ENCODE results near the gene CEP290.

Gene CEP290

GRCh38 chr12:88166179-88166578 lies 24.3 kb upstream of the CEP290 start:
- Histone ChIP-seq H3K27me3 (ENCODE audit: control insufficient read depth in 3 of 3, insufficient read depth in 3 of 3, low read depth in 1 of 3, low read length in 3 of 3) (no peaks in the 10 kb centered on the region), H3K18ac (ENCODE audit: low read length) (no peak overlapping the region), H2BK12ac (ENCODE audit: low read length) (no peak overlapping the region), H3K4me3 (ENCODE audit: low read length in 2 of 2) (no peak overlapping the region), H3K23ac (ENCODE audit: low read depth, low read length, poor library complexity) (no peak overlapping the region), H3K79me1 (ENCODE audit: low read depth, low read length) (no peaks in the 10 kb centered on the region), H3K4ac (ENCODE audit: low read length) (no peak overlapping the region), H3K14ac (ENCODE audit: low read length) (no peak overlapping the region), H3K36me3 (replicated peaks in 1 of 2; ENCODE audit: control insufficient read depth in 2 of 2, insufficient read depth in 2 of 2, low read length in 2 of 2) (peaks cover 1 to 59% of the 10 kb centered on the region in 2 donors), H2AK5ac (ENCODE audit: low read depth, low read length) (no peak overlapping the region), H4K8ac (ENCODE audit: low read depth, low read length) (no peak overlapping the region), H3K4me1 (ENCODE audit: control insufficient read depth in 2 of 2, insufficient read depth in 1 of 2, low read depth in 1 of 2, low read length in 2 of 2) (no peaks in the 10 kb centered on the region), H2BK15ac (ENCODE audit: low read length) (no peak overlapping the region), H3K4me2 (ENCODE audit: insufficient read depth, low read length, poor library complexity, severe bottlenecking) (no peak overlapping the region), H2BK120ac (ENCODE audit: low read depth, low read length) (no peak overlapping the region), H3K9me3 (replicated peaks in 1 of 2; ENCODE audit: control insufficient read depth in 2 of 2, insufficient read depth in 1 of 2, low read depth in 1 of 2, low read length in 2 of 2) (no peaks in the 10 kb centered on the region), H3K9ac (ENCODE audit: low read depth, low read length, poor library complexity) (no peak overlapping the region), H3K27ac (replicated peaks; ENCODE audit: low read length) (no peak overlapping the region), H4K91ac (ENCODE audit: low read depth, low read length, poor library complexity) (no peak overlapping the region), H2AFZ (ENCODE audit: low read length) (no peak overlapping the region), H2BK5ac (ENCODE audit: low read length) (no peak overlapping the region)
- no CpG with 5 or more reads among the region's 1 CpG for WGBS, 2 donors (ENCODE audit: extremely low coverage in 2 of 2, insufficient read length in 2 of 2, insufficient replicate concordance in 1 of 2)
- no peak for DNase-seq (ENCODE audit: low spot score)

DNA sequence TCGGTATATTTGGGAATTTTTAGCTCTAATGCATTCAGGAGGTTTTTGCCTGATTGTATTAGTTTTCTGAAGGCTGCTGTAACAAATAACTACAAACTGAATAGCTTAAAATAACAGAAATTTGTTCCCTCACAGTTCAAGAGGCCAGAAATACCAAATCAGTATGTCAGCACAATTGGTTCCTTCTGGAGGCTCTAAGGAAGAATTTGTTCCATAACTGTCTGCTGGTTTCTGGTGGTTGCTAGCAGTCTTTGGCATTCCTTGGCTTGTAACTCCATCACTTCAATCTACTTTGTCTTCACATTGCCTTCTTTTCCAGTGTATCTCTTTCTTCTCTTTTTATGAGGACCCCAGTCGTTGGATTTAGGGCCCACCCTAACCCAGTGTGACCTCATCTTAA lies 21.5 kb upstream of the CEP290 start:
- Histone ChIP-seq H4K8ac (ENCODE audit: low read depth, low read length) (no peak overlapping the region), H3K27ac (replicated peaks; ENCODE audit: low read length) (no peak overlapping the region), H4K91ac (ENCODE audit: low read depth, low read length, poor library complexity) (no peak overlapping the region), H3K9ac (ENCODE audit: low read depth, low read length, poor library complexity) (no peak overlapping the region), H3K14ac (ENCODE audit: low read length) (no peak overlapping the region), H3K36me3 (replicated peaks in 1 of 2; ENCODE audit: control insufficient read depth in 2 of 2, insufficient read depth in 2 of 2, low read length in 2 of 2) (peaks cover 1 to 57% of the 10 kb centered on the region in 2 donors), H3K4me3 (ENCODE audit: low read length in 2 of 2) (no peak overlapping the region), H3K4me1 (ENCODE audit: control insufficient read depth in 2 of 2, insufficient read depth in 1 of 2, low read depth in 1 of 2, low read length in 2 of 2) (no peaks in the 10 kb centered on the region), H2AK5ac (ENCODE audit: low read depth, low read length) (no peak overlapping the region), H3K4ac (ENCODE audit: low read length) (no peak overlapping the region), H2BK120ac (ENCODE audit: low read depth, low read length) (no peak overlapping the region), H2BK12ac (ENCODE audit: low read length) (no peak overlapping the region), H2BK5ac (ENCODE audit: low read length) (no peak overlapping the region), H3K4me2 (ENCODE audit: insufficient read depth, low read length, poor library complexity, severe bottlenecking) (no peak overlapping the region), H2AFZ (ENCODE audit: low read length) (no peak overlapping the region), H2BK15ac (ENCODE audit: low read length) (no peak overlapping the region), H3K18ac (ENCODE audit: low read length) (no peak overlapping the region), H3K9me3 (replicated peaks in 1 of 2; ENCODE audit: control insufficient read depth in 2 of 2, insufficient read depth in 1 of 2, low read depth in 1 of 2, low read length in 2 of 2) (no peaks in the 10 kb centered on the region), H3K27me3 (ENCODE audit: control insufficient read depth in 3 of 3, insufficient read depth in 3 of 3, low read depth in 1 of 3, low read length in 3 of 3) (no peaks in the 10 kb centered on the region), H3K79me1 (ENCODE audit: low read depth, low read length) (no peaks in the 10 kb centered on the region), H3K23ac (ENCODE audit: low read depth, low read length, poor library complexity) (no peak overlapping the region)
- no CpG with 5 or more reads among the region's 2 CpGs for WGBS, 2 donors (ENCODE audit: extremely low coverage in 2 of 2, insufficient read length in 2 of 2, insufficient replicate concordance in 1 of 2)
- DNase-seq (ENCODE audit: low spot score), result no peak

GRCh38 chr12:88156075-88156654 lies 14.3 kb upstream of the CEP290 start:
- H3K27ac ChIP-seq (replicated peaks; ENCODE audit: low read length), result no peak overlapping the region
- H3K36me3 ChIP-seq (replicated peaks in 1 of 2; ENCODE audit: control insufficient read depth in 2 of 2, insufficient read depth in 2 of 2, low read length in 2 of 2), result peaks cover 0 to 14% of the 10 kb centered on the region in 2 donors
- WGBS, 2 donors (ENCODE audit: extremely low coverage in 2 of 2, insufficient read length in 2 of 2, insufficient replicate concordance in 1 of 2), result no CpG with 5 or more reads among the region's 1 CpG
- no peak overlapping the region for H3K14ac ChIP-seq (ENCODE audit: low read length)
- no peak overlapping the region for H4K8ac ChIP-seq (ENCODE audit: low read depth, low read length)
- H3K23ac ChIP-seq (ENCODE audit: low read depth, low read length, poor library complexity), result no peak overlapping the region
- no peak for DNase-seq (ENCODE audit: low spot score)
- no peaks in the 10 kb centered on the region for H3K27me3 ChIP-seq (ENCODE audit: control insufficient read depth in 3 of 3, insufficient read depth in 3 of 3, low read depth in 1 of 3, low read length in 3 of 3)
- H3K4ac ChIP-seq (ENCODE audit: low read length), result no peak overlapping the region
- H3K79me1 ChIP-seq (ENCODE audit: low read depth, low read length), result no peaks in the 10 kb centered on the region
- no peak overlapping the region for H2BK12ac ChIP-seq (ENCODE audit: low read length)
- no peak overlapping the region for H2AFZ ChIP-seq (ENCODE audit: low read length)
- H2BK5ac ChIP-seq (ENCODE audit: low read length), result no peak overlapping the region
- H3K4me1 ChIP-seq (ENCODE audit: control insufficient read depth in 2 of 2, insufficient read depth in 1 of 2, low read depth in 1 of 2, low read length in 2 of 2), result no peaks in the 10 kb centered on the region
- H3K4me2 ChIP-seq (ENCODE audit: insufficient read depth, low read length, poor library complexity, severe bottlenecking), result no peak overlapping the region
- no peak overlapping the region for H3K9ac ChIP-seq (ENCODE audit: low read depth, low read length, poor library complexity)
- H3K18ac ChIP-seq (ENCODE audit: low read length), result no peak overlapping the region
- H2BK120ac ChIP-seq (ENCODE audit: low read depth, low read length), result no peak overlapping the region
- H2BK15ac ChIP-seq (ENCODE audit: low read length), result no peak overlapping the region
- H4K91ac ChIP-seq (ENCODE audit: low read depth, low read length, poor library complexity), result no peak overlapping the region
- no peaks in the 10 kb centered on the region for H3K9me3 ChIP-seq (replicated peaks in 1 of 2; ENCODE audit: control insufficient read depth in 2 of 2, insufficient read depth in 1 of 2, low read depth in 1 of 2, low read length in 2 of 2)
- H2AK5ac ChIP-seq (ENCODE audit: low read depth, low read length), result no peak overlapping the region
- no peak overlapping the region for H3K4me3 ChIP-seq (ENCODE audit: low read length in 2 of 2)

DNA sequence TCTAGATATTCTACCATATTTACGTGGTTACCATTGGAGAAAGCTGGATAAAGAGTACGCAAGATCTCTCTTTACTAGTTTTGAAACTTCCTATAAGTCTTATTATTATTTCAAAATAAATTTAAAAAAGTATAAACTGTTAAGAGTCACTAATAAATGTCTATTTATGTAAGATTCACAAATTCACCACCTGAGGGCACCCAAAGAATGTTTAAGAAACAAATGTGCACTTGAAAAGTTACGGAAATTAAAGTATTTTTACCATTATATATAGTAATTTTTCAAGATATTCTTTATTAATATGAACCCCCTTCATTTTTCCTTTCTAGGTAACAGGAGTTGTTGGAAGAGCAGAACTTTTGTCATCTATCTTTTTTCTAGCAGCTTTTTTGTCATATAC lies 12.1 kb upstream of the CEP290 start:
- no peak overlapping the region for H3K27ac ChIP-seq (replicated peaks; ENCODE audit: low read length)
- no peak overlapping the region for H4K91ac ChIP-seq (ENCODE audit: low read depth, low read length, poor library complexity)
- no peak overlapping the region for H2AFZ ChIP-seq (ENCODE audit: low read length)
- H3K4me1 ChIP-seq (ENCODE audit: control insufficient read depth in 2 of 2, insufficient read depth in 1 of 2, low read depth in 1 of 2, low read length in 2 of 2), result no peaks in the 10 kb centered on the region
- no peak overlapping the region for H3K23ac ChIP-seq (ENCODE audit: low read depth, low read length, poor library complexity)
- H3K18ac ChIP-seq (ENCODE audit: low read length), result no peak overlapping the region
- no peak overlapping the region for H3K4me2 ChIP-seq (ENCODE audit: insufficient read depth, low read length, poor library complexity, severe bottlenecking)
- no peak overlapping the region for H2BK5ac ChIP-seq (ENCODE audit: low read length)
- no CpG with 5 or more reads among the region's 3 CpGs for WGBS, 2 donors (ENCODE audit: extremely low coverage in 2 of 2, insufficient read length in 2 of 2, insufficient replicate concordance in 1 of 2)
- no peaks in the 10 kb centered on the region for H3K79me1 ChIP-seq (ENCODE audit: low read depth, low read length)
- H3K27me3 ChIP-seq (ENCODE audit: control insufficient read depth in 3 of 3, insufficient read depth in 3 of 3, low read depth in 1 of 3, low read length in 3 of 3), result no peaks in the 10 kb centered on the region
- H2AK5ac ChIP-seq (ENCODE audit: low read depth, low read length), result no peak overlapping the region
- H3K4ac ChIP-seq (ENCODE audit: low read length), result no peak overlapping the region
- no peak overlapping the region for H2BK12ac ChIP-seq (ENCODE audit: low read length)
- no peak overlapping the region for H4K8ac ChIP-seq (ENCODE audit: low read depth, low read length)
- no peak overlapping the region for H3K4me3 ChIP-seq (ENCODE audit: low read length in 2 of 2)
- peaks cover 0 to 12% of the 10 kb centered on the region in 2 donors for H3K36me3 ChIP-seq (replicated peaks in 1 of 2; ENCODE audit: control insufficient read depth in 2 of 2, insufficient read depth in 2 of 2, low read length in 2 of 2)
- no peaks in the 10 kb centered on the region for H3K9me3 ChIP-seq (replicated peaks in 1 of 2; ENCODE audit: control insufficient read depth in 2 of 2, insufficient read depth in 1 of 2, low read depth in 1 of 2, low read length in 2 of 2)
- H3K14ac ChIP-seq (ENCODE audit: low read length), result no peak overlapping the region
- no peak overlapping the region for H2BK120ac ChIP-seq (ENCODE audit: low read depth, low read length)
- H2BK15ac ChIP-seq (ENCODE audit: low read length), result no peak overlapping the region
- DNase-seq (ENCODE audit: low spot score), result no peak
- H3K9ac ChIP-seq (ENCODE audit: low read depth, low read length, poor library complexity), result no peak overlapping the region

Data from neuronal stem cell (in vitro differentiated cells).